Keratinocyte (primary cell): ENCODE data around the gene ZNF19.
"Not testable (repeated sequence)": the region's sequence is repeated elsewhere in the genome, so short reads cannot be mapped to it uniquely, and the experiment has no call there.

Experiments
- EZH2 ChIP-seq: IDR thresholded peaks from one replicate; pipeline ENCODE4 v1.6.1; 2012; ENCODE audit warnings: inconsistent platforms, mild to moderate bottlenecking, low read length, moderate library complexity
- TF ChIP-seq, protein P1 (sequence below), 3 experiments: IDR thresholded peaks in 1 of 3; conservative IDR thresholded peaks in 1 of 3; optimal IDR thresholded peaks in 1 of 3; 2 replicates in 2 of 3; 3 replicates in 1 of 3; pipeline versions ENCODE3 to v1.5.1; 2011; ENCODE audit warnings: low read length in 3 of 3, mild to moderate bottlenecking in 3 of 3, moderate library complexity in 2 of 3, control low read depth in 1 of 3, inconsistent platforms in 1 of 3; ENCODE audit not compliant: insufficient read depth in 2 of 3; ENCODE audit errors: extremely low read depth in 1 of 3

DNA sequence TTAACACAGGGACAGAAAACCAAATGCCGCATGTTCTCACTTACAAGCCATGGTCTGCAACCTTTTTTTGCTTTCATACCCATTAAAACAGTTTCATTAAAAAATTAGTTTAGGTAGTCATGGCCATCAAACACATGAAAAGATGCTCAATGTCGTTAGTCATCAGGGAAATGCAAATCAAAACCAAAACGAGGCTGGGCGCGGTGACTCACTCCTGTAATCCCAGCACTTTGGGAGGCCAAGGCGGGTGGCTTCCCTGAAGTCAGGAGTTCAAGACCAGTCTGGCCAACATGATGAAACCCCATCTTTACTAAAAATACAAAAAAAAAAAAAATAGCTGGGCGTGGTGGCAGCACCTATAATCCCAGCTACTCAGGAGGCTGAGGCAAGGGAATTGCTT is 14.9 kb upstream of the ZNF19 start:
- TF ChIP-seq, protein P1, sequence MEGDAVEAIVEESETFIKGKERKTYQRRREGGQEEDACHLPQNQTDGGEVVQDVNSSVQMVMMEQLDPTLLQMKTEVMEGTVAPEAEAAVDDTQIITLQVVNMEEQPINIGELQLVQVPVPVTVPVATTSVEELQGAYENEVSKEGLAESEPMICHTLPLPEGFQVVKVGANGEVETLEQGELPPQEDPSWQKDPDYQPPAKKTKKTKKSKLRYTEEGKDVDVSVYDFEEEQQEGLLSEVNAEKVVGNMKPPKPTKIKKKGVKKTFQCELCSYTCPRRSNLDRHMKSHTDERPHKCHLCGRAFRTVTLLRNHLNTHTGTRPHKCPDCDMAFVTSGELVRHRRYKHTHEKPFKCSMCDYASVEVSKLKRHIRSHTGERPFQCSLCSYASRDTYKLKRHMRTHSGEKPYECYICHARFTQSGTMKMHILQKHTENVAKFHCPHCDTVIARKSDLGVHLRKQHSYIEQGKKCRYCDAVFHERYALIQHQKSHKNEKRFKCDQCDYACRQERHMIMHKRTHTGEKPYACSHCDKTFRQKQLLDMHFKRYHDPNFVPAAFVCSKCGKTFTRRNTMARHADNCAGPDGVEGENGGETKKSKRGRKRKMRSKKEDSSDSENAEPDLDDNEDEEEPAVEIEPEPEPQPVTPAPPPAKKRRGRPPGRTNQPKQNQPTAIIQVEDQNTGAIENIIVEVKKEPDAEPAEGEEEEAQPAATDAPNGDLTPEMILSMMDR (optimal IDR thresholded peaks at IDR 0.05 in 1 of 3, IDR thresholded peaks at IDR 0.05 in 1 of 3, conservative IDR thresholded peaks at IDR 0.05 in 1 of 3; ENCODE audit: extremely low read depth in 1 of 3, insufficient read depth in 2 of 3, low read length in 3 of 3) = not testable (repeated sequence)
- TF ChIP-seq EZH2 = not testable (repeated sequence)
